Esophagus mucosa (tissue), 1 donor: ENCODE results near the gene XKR8. TPM values are rescaled to one million over a fixed set of nuclear protein-coding genes. Genes with fewer than 3 reads are reported as not detected.
"Not testable (repeated sequence)": the region's sequence is repeated elsewhere in the genome, so short reads cannot be mapped to it uniquely, and the experiment has no call there.

Experiments
- ATAC-seq: fragments of 200-7000 bp; cut with Tn5 transposase; one replicate; pipeline ENCODE4 v1.9.1; 2020
- total RNA-seq: library from RNA; stranded (reverse); gene quantifications from one replicate; pipeline ENCODE4 v1.2.4, GENCODE V29; 2023
- donor health status: DM: yes; HTN: yes; CAD: no.

XKR8 gene
- total RNA-seq, 1 donor from 2014 or later = 3.5 TPM

DNA sequence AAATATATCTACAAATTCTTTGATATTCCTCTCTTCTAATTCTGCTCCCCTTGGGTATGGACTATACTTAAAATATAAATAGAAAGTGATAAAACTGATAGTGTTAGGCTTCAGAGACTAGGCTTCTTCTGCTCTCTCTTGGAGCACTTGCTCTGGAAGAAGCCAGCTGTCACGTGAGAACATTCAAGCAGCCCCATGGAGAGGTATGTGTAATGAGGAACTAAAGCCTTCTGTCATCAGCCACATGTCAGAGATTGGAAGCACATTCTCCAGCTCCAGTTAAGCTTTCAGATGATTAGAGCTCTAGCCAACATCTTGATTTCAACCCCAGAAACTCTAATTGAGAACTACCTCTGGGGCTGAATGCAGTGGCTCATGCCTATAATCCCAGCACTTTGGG lies 34.3 kb downstream of the XKR8 start:
- ATAC-seq = no peak

DNA sequence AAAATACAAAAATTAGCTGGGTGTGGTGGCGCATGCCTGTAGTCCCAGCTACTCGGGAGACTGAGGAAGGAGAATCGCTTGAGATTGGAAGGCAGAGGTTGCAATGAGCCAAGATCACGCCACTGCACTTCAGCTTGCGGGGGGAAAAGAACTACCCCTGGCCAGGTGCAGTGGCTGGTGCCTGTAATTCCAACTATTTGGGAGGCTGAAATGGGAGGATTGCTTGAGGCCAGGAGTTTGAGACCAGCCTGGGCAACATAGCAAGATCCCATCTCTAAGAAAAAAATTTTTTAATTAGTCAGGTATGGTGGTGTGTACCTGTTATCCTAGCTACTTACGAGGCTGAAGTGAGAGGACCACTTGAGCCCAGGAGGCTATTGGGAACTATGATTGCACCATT lies 34.8 kb downstream of the XKR8 start:
- ATAC-seq = not testable (repeated sequence)

DNA sequence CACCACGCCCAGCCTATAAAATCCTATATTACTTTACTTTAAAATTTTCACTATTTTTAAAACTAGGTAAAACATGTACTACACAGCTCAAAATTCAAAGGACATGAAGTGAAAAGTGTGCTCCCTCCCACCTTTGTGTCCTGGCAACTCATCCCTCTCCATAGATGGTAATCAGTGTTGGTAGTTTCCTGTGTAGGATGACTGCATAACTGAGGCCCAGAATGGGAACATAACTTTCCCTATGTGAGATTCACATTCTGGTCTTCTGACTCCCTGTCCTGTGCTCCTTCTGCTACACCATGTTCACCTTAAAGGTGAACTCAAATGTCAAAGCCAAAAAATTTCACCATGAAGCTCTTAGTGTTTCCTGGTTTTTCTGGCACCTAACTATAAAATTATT lies 39.3 kb downstream of the XKR8 start:
- no peak for ATAC-seq

DNA sequence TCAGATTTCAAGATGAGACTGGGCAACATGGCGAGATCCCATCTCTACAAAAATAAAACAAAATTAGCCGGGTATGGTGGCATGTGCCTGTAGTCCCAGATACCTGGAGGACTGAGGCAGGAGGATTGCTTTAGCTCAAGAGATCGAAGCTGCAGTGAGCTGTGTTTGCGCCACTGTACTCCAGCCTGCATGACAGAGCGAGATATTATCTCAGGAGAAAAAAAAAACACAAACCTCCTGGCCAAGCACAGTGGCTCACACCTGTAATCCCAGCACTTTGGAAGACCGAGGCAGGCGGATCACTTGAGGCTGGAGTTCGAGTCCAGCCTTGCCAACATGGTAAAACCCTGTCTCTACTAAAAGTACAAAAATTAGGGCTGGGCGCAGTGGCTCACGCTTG lies 42.8 kb downstream of the XKR8 start:
- ATAC-seq = no peak

DNA sequence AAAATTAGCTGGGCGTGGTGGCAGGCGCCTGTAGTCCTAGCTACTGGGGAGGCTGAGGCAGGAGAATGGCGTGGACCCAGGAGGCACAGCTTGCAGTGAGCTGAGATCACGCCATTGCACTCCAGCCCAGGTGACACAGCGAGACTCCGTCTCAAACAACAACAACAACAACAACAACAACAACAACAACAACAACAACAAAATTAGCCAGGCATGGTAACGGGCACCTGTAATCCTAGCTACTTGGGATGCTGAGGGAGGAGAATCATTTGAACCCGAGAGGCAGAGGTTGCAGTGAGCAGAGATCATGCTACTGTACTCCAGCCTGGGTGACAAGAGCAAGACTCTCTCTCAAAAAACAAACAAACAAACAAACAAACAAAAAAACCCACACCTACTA lies 43.3 kb downstream of the XKR8 start:
- not testable (repeated sequence) for ATAC-seq

DNA sequence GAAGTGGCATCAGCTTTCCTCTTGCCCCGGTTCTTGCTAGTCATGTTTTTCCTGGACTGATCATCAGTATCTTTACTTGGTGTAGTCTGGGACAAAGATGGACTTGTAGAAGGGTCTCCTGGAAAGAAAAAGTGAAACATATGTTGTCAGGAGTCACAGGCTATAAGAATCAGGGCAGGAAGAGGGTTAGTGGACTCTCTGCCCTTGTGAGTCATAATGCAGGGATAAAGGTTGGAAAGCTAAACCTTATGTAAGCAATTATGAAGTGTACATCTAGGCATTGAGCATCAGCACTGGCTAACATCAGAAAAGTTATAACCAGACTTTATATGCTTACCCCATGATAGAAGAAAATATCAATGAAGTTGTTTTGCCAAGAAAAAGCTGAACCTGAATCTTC lies 51.2 kb downstream of the XKR8 start:
- ATAC-seq = no peak

Other genes with a start within 250 kb of the XKR8 start
- 11.8 TPM for gene FAM76A, start 234.0 kb upstream of the XKR8 start, total RNA-seq
- gene STX12, start 186.8 kb upstream of the XKR8 start, total RNA-seq = 45.6 TPM
- 30.0 TPM for gene PPP1R8, start 129.2 kb upstream of the XKR8 start, total RNA-seq
- gene THEMIS2, start 87.4 kb upstream of the XKR8 start, total RNA-seq = 5.3 TPM
- 18.8 TPM for gene RPA2, start 45.4 kb upstream of the XKR8 start, total RNA-seq
- gene SMPDL3B, start 25.0 kb upstream of the XKR8 start, total RNA-seq = 1.8 TPM
- gene EYA3, start 128.6 kb downstream of the XKR8 start, total RNA-seq = 18.9 TPM
- gene PTAFR, start 216.7 kb downstream of the XKR8 start, total RNA-seq = 7.6 TPM